HCT116 (cell line): Measurements from ENCODE around the gene NFATC1.

ENCODE experiments used
- SP1 ChIP-seq: IDR thresholded peaks from 2 replicates; pipeline ENCODE4 v1.6.1; 2012; ENCODE audit warnings: low read depth
- ZFX ChIP-seq: fragments of 450-650 bp; IDR thresholded peaks from 2 replicates; pipeline ENCODE4 v1.6.1; 2017
- TF ChIP-seq, protein P1 (sequence below), 3 experiments: fragments of 200-600 bp in 1 of 3; sonication (generic) in 1 of 3; IDR thresholded peaks in 2 of 3; conservative IDR thresholded peaks in 1 of 3; 2 replicates each; pipeline ENCODE4 v1.5.1; 2012 to 2017; ENCODE audit warnings: low read depth in 2 of 3, low read length in 2 of 3, antibody characterized with exemption in 1 of 3, borderline replicate concordance in 1 of 3, control low read depth in 1 of 3, mild to moderate bottlenecking in 1 of 3, mixed read lengths in 1 of 3, mixed run types in 1 of 3, moderate library complexity in 1 of 3; ENCODE audit not compliant: insufficient read depth in 1 of 3

DNA sequence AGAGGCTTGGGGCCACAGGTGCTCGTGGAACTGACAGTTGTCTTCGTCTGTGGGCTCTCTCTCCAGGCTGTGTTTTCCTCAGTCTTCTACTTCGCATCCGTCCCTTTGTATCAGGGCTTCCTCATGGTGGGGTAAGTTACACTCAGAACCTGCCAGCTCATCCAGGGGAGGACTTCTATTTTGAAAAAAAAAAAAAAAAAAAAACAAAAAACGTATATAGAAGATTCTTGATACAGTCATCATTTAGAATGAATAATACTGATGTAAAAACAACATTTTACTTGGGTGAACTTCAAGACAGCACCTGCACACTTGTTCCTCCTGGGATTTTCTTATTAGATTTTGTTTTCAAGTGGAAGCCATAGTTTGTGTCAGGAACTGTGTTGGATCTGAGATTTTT lies 47.7 kb upstream of the NFATC1 start:
- TF ChIP-seq, protein P1, sequence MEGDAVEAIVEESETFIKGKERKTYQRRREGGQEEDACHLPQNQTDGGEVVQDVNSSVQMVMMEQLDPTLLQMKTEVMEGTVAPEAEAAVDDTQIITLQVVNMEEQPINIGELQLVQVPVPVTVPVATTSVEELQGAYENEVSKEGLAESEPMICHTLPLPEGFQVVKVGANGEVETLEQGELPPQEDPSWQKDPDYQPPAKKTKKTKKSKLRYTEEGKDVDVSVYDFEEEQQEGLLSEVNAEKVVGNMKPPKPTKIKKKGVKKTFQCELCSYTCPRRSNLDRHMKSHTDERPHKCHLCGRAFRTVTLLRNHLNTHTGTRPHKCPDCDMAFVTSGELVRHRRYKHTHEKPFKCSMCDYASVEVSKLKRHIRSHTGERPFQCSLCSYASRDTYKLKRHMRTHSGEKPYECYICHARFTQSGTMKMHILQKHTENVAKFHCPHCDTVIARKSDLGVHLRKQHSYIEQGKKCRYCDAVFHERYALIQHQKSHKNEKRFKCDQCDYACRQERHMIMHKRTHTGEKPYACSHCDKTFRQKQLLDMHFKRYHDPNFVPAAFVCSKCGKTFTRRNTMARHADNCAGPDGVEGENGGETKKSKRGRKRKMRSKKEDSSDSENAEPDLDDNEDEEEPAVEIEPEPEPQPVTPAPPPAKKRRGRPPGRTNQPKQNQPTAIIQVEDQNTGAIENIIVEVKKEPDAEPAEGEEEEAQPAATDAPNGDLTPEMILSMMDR (IDR thresholded peaks at IDR 0.05 in 2 of 3, conservative IDR thresholded peaks at IDR 0.05 in 1 of 3; ENCODE audit: borderline replicate concordance in 1 of 3, insufficient read depth in 1 of 3, low read depth in 2 of 3, low read length in 2 of 3): no peak
- TF ChIP-seq SP1 (no peak), ZFX (no peak)
